Osteocyte (in vitro differentiated cells): ENCODE measurements around the gene PDLIM5. TPM values are rescaled to one million over a fixed set of nuclear protein-coding genes. Genes with fewer than 3 reads are reported as not detected.

Source experiments
- DNase-seq: peaks from one replicate; pipeline ENCODE4 v3.0.0; 2021; ENCODE audit warnings: mixed read lengths; ENCODE audit not compliant: unreplicated experiment; ENCODE audit errors: extremely low spot score
- H3K27ac Mint-ChIP-seq: one replicate; pipeline ENCODE4 v1.8.0; 2021; ENCODE audit warnings: mild to moderate bottlenecking, mixed read lengths; ENCODE audit not compliant: unreplicated experiment
- H3K27me3 Mint-ChIP-seq: one replicate; pipeline ENCODE4 v1.8.0; 2021; ENCODE audit warnings: mixed read lengths; ENCODE audit not compliant: unreplicated experiment
- H3K36me3 Mint-ChIP-seq: one replicate; pipeline ENCODE4 v1.8.0; 2021; ENCODE audit warnings: mixed read lengths; ENCODE audit not compliant: unreplicated experiment
- H3K4me1 Mint-ChIP-seq: one replicate; pipeline ENCODE4 v1.8.0; 2021; ENCODE audit warnings: mixed read lengths; ENCODE audit not compliant: unreplicated experiment
- H3K4me3 Mint-ChIP-seq: one replicate; pipeline ENCODE4 v1.8.0; 2021; ENCODE audit warnings: mild to moderate bottlenecking, moderate library complexity, mixed read lengths; ENCODE audit not compliant: unreplicated experiment
- H3K9me3 Mint-ChIP-seq: one replicate; pipeline ENCODE4 v1.8.0; 2021; ENCODE audit warnings: mixed read lengths; ENCODE audit not compliant: unreplicated experiment
- CTCF ChIP-seq: fragments of 200-600 bp; sonication (generic); IDR thresholded peaks from 2 replicates; pipeline ENCODE4 v1.5.0; 2021; ENCODE audit warnings: antibody characterized with exemption, mild to moderate bottlenecking, moderate library complexity
- total RNA-seq: library from RNA; stranded (reverse); gene quantifications from 2 replicates; pipeline ENCODE4 v1.2.1, GENCODE V29; 2021

The PDLIM5 gene
- total RNA-seq, 1 donor from 2014 or later: 324 TPM

GRCh38 chr4:94673961-94674360, 222.2 kb downstream of the PDLIM5 start:
- TF ChIP-seq CTCF: no peak
- H3K4me1 Mint-ChIP-seq: peaks cover 14% of the 10 kb centered on the region
- H3K9me3 Mint-ChIP-seq: no peaks in the 10 kb centered on the region
- H3K36me3 Mint-ChIP-seq: peaks cover 17% of the 10 kb centered on the region
- no peak overlapping the region for H3K27ac Mint-ChIP-seq
- no peaks in the 10 kb centered on the region for H3K27me3 Mint-ChIP-seq
- no peak for DNase-seq
- no peak overlapping the region for H3K4me3 Mint-ChIP-seq

- Mint-ChIP-seq H3K4me3 (no peak overlapping the region), H3K9me3 (no peaks in the 10 kb centered on the region), H3K27me3 (no peaks in the 10 kb centered on the region), H3K27ac (no peak overlapping the region), H3K4me1 (peaks cover 6% of the 10 kb centered on the region), H3K36me3 (no peaks in the 10 kb centered on the region)
- no peak for DNase-seq
- no peak for TF ChIP-seq CTCF
These were observed 225.2 kb downstream of the PDLIM5 start for GRCh38 chr4:94676970-94677369.

- Mint-ChIP-seq H3K4me1 (peaks cover 6% of the 10 kb centered on the region), H3K27ac (no peak overlapping the region), H3K36me3 (no peaks in the 10 kb centered on the region), H3K9me3 (no peaks in the 10 kb centered on the region), H3K27me3 (no peaks in the 10 kb centered on the region), H3K4me3 (no peak overlapping the region)
- no peak for TF ChIP-seq CTCF
- no peak for DNase-seq
These were observed 227.2 kb downstream of the PDLIM5 start for GRCh38 chr4:94678896-94679295.

- H3K36me3 Mint-ChIP-seq: no peaks in the 10 kb centered on the region
These were observed 228.6 kb downstream of the PDLIM5 start for GRCh38 chr4:94680176-94680862.

GRCh38 chr4:94686086-94686485, 234.3 kb downstream of the PDLIM5 start:
- no peak for TF ChIP-seq CTCF
- H3K36me3 Mint-ChIP-seq: no peaks in the 10 kb centered on the region
- no peaks in the 10 kb centered on the region for H3K27me3 Mint-ChIP-seq
- peaks cover 4% of the 10 kb centered on the region for H3K4me1 Mint-ChIP-seq
- DNase-seq: no peak
- H3K27ac Mint-ChIP-seq: no peak overlapping the region
- no peak overlapping the region for H3K4me3 Mint-ChIP-seq
- no peaks in the 10 kb centered on the region for H3K9me3 Mint-ChIP-seq

More at GRCh38 chr4:94680176-94680862, 228.6 kb downstream of the PDLIM5 start:
- no peak for TF ChIP-seq CTCF
- Mint-ChIP-seq H3K4me1 (peaks cover 5% of the 10 kb centered on the region), H3K27me3 (no peaks in the 10 kb centered on the region), H3K27ac (no peak overlapping the region), H3K9me3 (no peaks in the 10 kb centered on the region), H3K4me3 (no peak overlapping the region)
- DNase-seq: no peak
